HCT116 (cell line): ENCODE results near the gene NDC80. TPM values are rescaled to one million over a fixed set of nuclear protein-coding genes. Genes with fewer than 3 reads are reported as not detected.

Experiments
- ATAC-seq: fragments of 200-7000 bp; cut with Tn5 transposase; 2 replicates; pipeline ENCODE4 v1.9.1; 2020; ENCODE audit warnings: mild to moderate bottlenecking, moderate library complexity
- BruUV-seq: library from RNA; stranded (reverse); fragments of 400-500 nt; replicated peaks from 2 replicates; lab custom pipeline; 2021; lab: Mats Ljungman, UMichigan
- CTCF ChIA-PET: fragments of 300-600 bp; sonication (Branson Sonifier 250); formaldehyde crosslinking; loops from one replicate; lab custom pipeline; 2021; ENCODE audit warnings: antibody characterized with exemption; lab: Charles Lee
- POLR2A ChIA-PET: fragments of 300-600, 350-600 bp; sonication (Branson Sonifier 250); formaldehyde crosslinking; loops from one replicate; lab custom pipeline; 2021; ENCODE audit warnings: antibody characterized with exemption; lab: Charles Lee
- RAD21 ChIA-PET, 2 experiments: fragments of 300-600 bp; sonication (Branson Sonifier 250); formaldehyde crosslinking; loops; one replicate each; lab custom pipeline; 2023; ENCODE audit warnings: low total read pairs in 2 of 2; ENCODE audit not compliant: uncharacterized antibody in 2 of 2, unreplicated experiment in 2 of 2, low non-redundant PET in 1 of 2; lab: Charles Lee
- DNase-seq: peaks from one replicate; pipeline ENCODE4 v3.0.0-alpha.2; 2010; ENCODE audit warnings: low read depth, low spot score
- H2AFZ ChIP-seq: fragments of 200-600 bp; shearing (Covaris generic), sonication (generic); 2 replicates; pipeline ENCODE4 v1.6.1; 2017; ENCODE audit warnings: low read depth, mixed run types, mixed read lengths, antibody characterized with exemption, low read length; ENCODE audit not compliant: poor library complexity, severe bottlenecking
- H3K27ac ChIP-seq: 2 replicates; pipeline ENCODE4 v1.5.1; 2012; ENCODE audit warnings: low read depth, low read length
- H3K27me3 ChIP-seq: fragments of 200-600 bp; sonication (generic); 2 replicates; pipeline ENCODE4 v1.6.1; 2016; ENCODE audit warnings: mixed run types, low read length, mixed read lengths; ENCODE audit not compliant: insufficient read depth
- H3K36me3 ChIP-seq, 2 experiments: fragments of 200-500 bp in 1 of 2; fragments of 200-600 bp in 1 of 2; sonication (Bioruptor generic) in 1 of 2; sonication (generic) in 1 of 2; 2 replicates each; pipeline versions ENCODE4 v1.5.1 to v1.6.1; 2014 to 2016; ENCODE audit warnings: low read length in 2 of 2, inconsistent platforms in 1 of 2, mixed read lengths in 1 of 2, mixed run types in 1 of 2; ENCODE audit not compliant: insufficient read depth in 2 of 2, control insufficient read depth in 1 of 2
- H3K4me1 ChIP-seq, 2 experiments: fragments of 200-600 bp in 1 of 2; sonication (generic) in 1 of 2; 2 replicates each; pipeline versions ENCODE4 v1.5.1 to v1.6.1; 2012 to 2017; ENCODE audit warnings: low read length in 2 of 2, inconsistent platforms in 1 of 2, mild to moderate bottlenecking in 1 of 2, mixed read lengths in 1 of 2, mixed run types in 1 of 2, moderate library complexity in 1 of 2; ENCODE audit not compliant: insufficient read depth in 2 of 2, control insufficient read depth in 1 of 2
- H3K4me2 ChIP-seq: fragments of 200-600 bp; sonication (generic); 2 replicates; pipeline ENCODE4 v1.6.1; 2017; ENCODE audit warnings: mixed run types, low read length, mixed read lengths
- H3K4me3 ChIP-seq, 2 experiments: fragments of 200-600 bp in 1 of 2; sonication (generic) in 1 of 2; replicated peaks in 1 of 2; 2 replicates each; pipeline ENCODE4 v1.5.1; 2011 to 2016; ENCODE audit warnings: low read length in 2 of 2, control low read depth in 1 of 2, low read depth in 1 of 2, mild to moderate bottlenecking in 1 of 2, mixed read lengths in 1 of 2, mixed run types in 1 of 2
- H3K79me2 ChIP-seq: fragments of 200-600 bp; sonication (generic); 2 replicates; pipeline ENCODE4 v1.6.1; 2017; ENCODE audit warnings: mild to moderate bottlenecking, mixed run types, low read length, moderate library complexity, mixed read lengths; ENCODE audit not compliant: insufficient read depth
- H3K9ac ChIP-seq: fragments of 200-600 bp; sonication (generic); 2 replicates; pipeline ENCODE4 v1.6.1; 2016; ENCODE audit warnings: low read length, mixed read lengths
- H3K9me2 ChIP-seq: fragments of 200-600 bp; sonication (generic), shearing (Covaris generic); 2 replicates; pipeline ENCODE4 v1.6.1; 2017; ENCODE audit warnings: mixed run types, mild to moderate bottlenecking, moderate library complexity; ENCODE audit not compliant: insufficient read depth
- H3K9me3 ChIP-seq, 2 experiments: fragments of 200-500 bp in 1 of 2; fragments of 200-600 bp in 1 of 2; sonication (Bioruptor generic) in 1 of 2; sonication (generic) in 1 of 2; 2 replicates each; pipeline ENCODE4 v1.6.1; 2014 to 2017; ENCODE audit warnings: low read length in 2 of 2, mixed read lengths in 2 of 2, inconsistent platforms in 1 of 2, low read depth in 1 of 2, mild to moderate bottlenecking in 1 of 2, mixed run types in 1 of 2, moderate library complexity in 1 of 2; ENCODE audit not compliant: control insufficient read depth in 1 of 2, insufficient read depth in 1 of 2
- H4K20me1 ChIP-seq: fragments of 200-600 bp; sonication (generic), shearing (Covaris generic); 2 replicates; pipeline ENCODE4 v1.6.1; 2017; ENCODE audit warnings: mixed run types, mild to moderate bottlenecking, moderate library complexity; ENCODE audit not compliant: insufficient read depth
- CEBPB ChIP-seq: IDR thresholded peaks from 2 replicates; pipeline ENCODE4 v1.6.1; 2012; ENCODE audit warnings: low read depth
- EGR1 ChIP-seq: IDR thresholded peaks from 2 replicates; pipeline ENCODE4 v1.6.1; 2012; ENCODE audit warnings: low read depth
- ELF1 ChIP-seq: IDR thresholded peaks from 2 replicates; pipeline ENCODE4 v1.6.1; 2012; ENCODE audit warnings: low read depth, borderline replicate concordance
- EZH2 ChIP-seq: fragments of 200-600 bp; sonication (generic); IDR thresholded peaks from 2 replicates; pipeline ENCODE4 v1.6.1; 2017; ENCODE audit warnings: antibody characterized with exemption, mixed run types
- POLR2A ChIP-seq: IDR thresholded peaks from 2 replicates; pipeline ENCODE4 v1.7.0; 2011; ENCODE audit warnings: borderline replicate concordance; ENCODE audit not compliant: insufficient read depth, insufficient read length; ENCODE audit errors: extremely low read depth
- SRF ChIP-seq: IDR thresholded peaks from 2 replicates; pipeline ENCODE4 v1.6.1; 2012; ENCODE audit warnings: low read depth
- ZNF274 ChIP-seq: fragments of 200-500 bp; sonication (Bioruptor generic); IDR thresholded peaks from 2 replicates; pipeline ENCODE4 v1.6.1; 2014; ENCODE audit warnings: mild to moderate bottlenecking, low read depth, low read length, inconsistent platforms
- intact Hi-C: fragments of 100-400 bp; cut with micrococcal nuclease; formaldehyde crosslinking; loops from 2 replicates; pipeline ENCODE4 v1.10.0; 2022
- total RNA-seq: library from RNA; stranded (reverse); gene quantifications from one replicate; pipeline ENCODE4 v1.2.1, GENCODE V29; 2021; ENCODE audit not compliant: unreplicated experiment
- TF ChIP-seq, protein P1 (sequence below): IDR thresholded peaks from 2 replicates; pipeline ENCODE4 v1.6.1; 2012; ENCODE audit warnings: low read depth
- TF ChIP-seq, protein P2 (sequence below): IDR thresholded peaks from 2 replicates; pipeline ENCODE4 v1.6.1; 2012

The NDC80 gene
- total RNA-seq, 1 experiment from 2014 or later, result 46.0 TPM

GRCh38 chr18:2644535-2644934 lies 73.2 kb downstream of the NDC80 start:
- RAD21 ChIA-PET, result no interaction called here

DNA sequence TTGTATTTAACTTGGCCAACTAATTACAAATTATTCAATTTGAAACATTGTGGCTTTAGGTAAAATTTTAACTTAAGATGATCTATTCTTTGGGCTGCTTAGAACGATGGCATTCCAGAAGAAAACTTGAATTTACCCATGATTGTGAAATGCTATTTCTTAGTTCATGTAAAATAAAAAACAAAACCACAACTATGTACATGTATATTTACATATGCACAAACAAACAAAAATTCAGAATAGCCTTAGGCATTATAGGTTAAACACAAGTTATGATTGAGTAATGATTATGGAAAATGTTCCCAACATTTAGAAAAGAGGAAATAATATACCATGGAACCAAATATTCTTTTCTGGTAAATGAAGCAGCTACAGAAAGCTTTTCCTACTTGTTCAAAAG lies 80.6 kb downstream of the NDC80 start:
- ChIA-PET CTCF (no interaction called here), RAD21 (no interaction called here), POLR2A (no interaction called here)
- no peak overlapping the region for H3K9ac ChIP-seq
- H3K36me3 ChIP-seq, result no peaks in the 10 kb centered on the region
- H2AFZ ChIP-seq, result no peak overlapping the region
- no peaks in the 10 kb centered on the region for H3K9me2 ChIP-seq
- DNase-seq (no peak), ATAC-seq (no peak)
- no peaks in the 10 kb centered on the region for H3K27me3 ChIP-seq
- H3K27ac ChIP-seq, result no peak overlapping the region
- H4K20me1 ChIP-seq, result peaks cover 3% of the 10 kb centered on the region; the same call in 1 of the 2 replicates
- H3K4me1 ChIP-seq, result peaks cover 6 to 23% of the 10 kb centered on the region in 2 experiments; a peak in 3 of 4 replicates
- no peak overlapping the region for H3K4me3 ChIP-seq
- H3K79me2 ChIP-seq, result peaks cover 13% of the 10 kb centered on the region
- intact Hi-C loops, result no loop called here
- BruUV-seq, result no TSS peak
- no peaks in the 10 kb centered on the region for H3K9me3 ChIP-seq
- TF ChIP-seq POLR2A (no peak), ZNF274 (no peak)
- TF ChIP-seq, protein P1, sequence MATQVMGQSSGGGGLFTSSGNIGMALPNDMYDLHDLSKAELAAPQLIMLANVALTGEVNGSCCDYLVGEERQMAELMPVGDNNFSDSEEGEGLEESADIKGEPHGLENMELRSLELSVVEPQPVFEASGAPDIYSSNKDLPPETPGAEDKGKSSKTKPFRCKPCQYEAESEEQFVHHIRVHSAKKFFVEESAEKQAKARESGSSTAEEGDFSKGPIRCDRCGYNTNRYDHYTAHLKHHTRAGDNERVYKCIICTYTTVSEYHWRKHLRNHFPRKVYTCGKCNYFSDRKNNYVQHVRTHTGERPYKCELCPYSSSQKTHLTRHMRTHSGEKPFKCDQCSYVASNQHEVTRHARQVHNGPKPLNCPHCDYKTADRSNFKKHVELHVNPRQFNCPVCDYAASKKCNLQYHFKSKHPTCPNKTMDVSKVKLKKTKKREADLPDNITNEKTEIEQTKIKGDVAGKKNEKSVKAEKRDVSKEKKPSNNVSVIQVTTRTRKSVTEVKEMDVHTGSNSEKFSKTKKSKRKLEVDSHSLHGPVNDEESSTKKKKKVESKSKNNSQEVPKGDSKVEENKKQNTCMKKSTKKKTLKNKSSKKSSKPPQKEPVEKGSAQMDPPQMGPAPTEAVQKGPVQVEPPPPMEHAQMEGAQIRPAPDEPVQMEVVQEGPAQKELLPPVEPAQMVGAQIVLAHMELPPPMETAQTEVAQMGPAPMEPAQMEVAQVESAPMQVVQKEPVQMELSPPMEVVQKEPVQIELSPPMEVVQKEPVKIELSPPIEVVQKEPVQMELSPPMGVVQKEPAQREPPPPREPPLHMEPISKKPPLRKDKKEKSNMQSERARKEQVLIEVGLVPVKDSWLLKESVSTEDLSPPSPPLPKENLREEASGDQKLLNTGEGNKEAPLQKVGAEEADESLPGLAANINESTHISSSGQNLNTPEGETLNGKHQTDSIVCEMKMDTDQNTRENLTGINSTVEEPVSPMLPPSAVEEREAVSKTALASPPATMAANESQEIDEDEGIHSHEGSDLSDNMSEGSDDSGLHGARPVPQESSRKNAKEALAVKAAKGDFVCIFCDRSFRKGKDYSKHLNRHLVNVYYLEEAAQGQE, result no peak
- TF ChIP-seq, all 23 proteins: peak for 0
- no peak overlapping the region for H3K4me2 ChIP-seq

More at GRCh38 chr18:2644535-2644934, 73.2 kb downstream of the NDC80 start:
- POLR2A ChIA-PET, result no interaction called here
- Histone ChIP-seq H2AFZ (no peak overlapping the region), H3K9me2 (no peaks in the 10 kb centered on the region), H3K27me3 (no peaks in the 10 kb centered on the region), H4K20me1 (no peaks in the 10 kb centered on the region), H3K4me1 (peaks cover 0 to 5% of the 10 kb centered on the region in 2 experiments; a peak in 1 of 4 replicates), H3K36me3 (no peaks in the 10 kb centered on the region), H3K27ac (no peak overlapping the region), H3K9ac (no peak overlapping the region)
- no peak for ATAC-seq
- no peak for TF ChIP-seq EZH2
- TF ChIP-seq, protein P2, sequence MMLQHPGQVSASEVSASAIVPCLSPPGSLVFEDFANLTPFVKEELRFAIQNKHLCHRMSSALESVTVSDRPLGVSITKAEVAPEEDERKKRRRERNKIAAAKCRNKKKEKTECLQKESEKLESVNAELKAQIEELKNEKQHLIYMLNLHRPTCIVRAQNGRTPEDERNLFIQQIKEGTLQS, result no peak
- TF ChIP-seq EGR1, result no peak
- no peak for TF ChIP-seq CEBPB
- TF ChIP-seq SRF, result no peak
- TF ChIP-seq ELF1, result no peak
- TF ChIP-seq, all 23 proteins: peak for 0
- CTCF ChIA-PET, result no interaction called here
- Histone ChIP-seq H3K9me3 (no peaks in the 10 kb centered on the region), H3K4me3 (no peak overlapping the region), H3K4me2 (no peak overlapping the region), H3K79me2 (no peaks in the 10 kb centered on the region)
- DNase-seq, result no peak
- BruUV-seq, result no TSS peak
- intact Hi-C loops, result no loop called here
